NB4 (cell line): ENCODE data around the gene MYCBP.

ENCODE experiments used
- CTCF ChIP-seq: IDR thresholded peaks from one replicate; pipeline ENCODE4 v1.5.1; 2012; ENCODE audit warnings: low read depth, low read length
- POLR2A ChIP-seq: IDR thresholded peaks from 2 replicates; pipeline ENCODE4 v1.6.1; 2011; ENCODE audit warnings: mild to moderate bottlenecking; ENCODE audit not compliant: insufficient read length; ENCODE audit errors: extremely low read depth

GRCh38 chr1:38873027-38873969 lies at the start of gene MYCBP:
- TF ChIP-seq CTCF (no peak), POLR2A (peak; percentile 69)
